ENCODE results near the gene ILK.

The ILK gene

GRCh38 chr11:6656936-6657335, 53.4 kb downstream of the ILK start:
- no peak for DNase-seq (ENCODE audit: low read depth in 2 of 2)

GRCh38 chr11:6657346-6657745, 53.8 kb downstream of the ILK start:
- no peak for DNase-seq (ENCODE audit: low read depth in 2 of 2)

GRCh38 chr11:6658647-6659046, 55.1 kb downstream of the ILK start:
- DNase-seq (ENCODE audit: low read depth in 2 of 2) = no peak

Data from activated CD4-positive, alpha-beta T cell treated with anti-CD3 and anti-CD28 coated beads for 24 hours (primary cell).